ENCODE measurements around the gene SEZ6L2.
"Not testable (repeated sequence)": the region's sequence is repeated elsewhere in the genome, so short reads cannot be mapped to it uniquely, and the experiment has no call there.

The SEZ6L2 gene

GRCh38 chr16:29899516-29900101 is at the start of gene SEZ6L2:
Gene SEZ6L2, minus strand, starts transcription at chr16:29899550. Its CDS starts 531 bp downstream, at chr16:29899019.
- Histone ChIP-seq H3K4me3 (ENCODE audit: low read depth in 1 of 5, low read length in 5 of 5) (peak within 1 kb of the TSS; percentile 50 to 62 (median 56)), H3K9ac (ENCODE audit: low read length in 5 of 5) (no peak within 1 kb of the TSS), H3K27me3 (ENCODE audit: control insufficient read depth in 5 of 5, insufficient read depth in 4 of 5, low read length in 5 of 5) (peaks cover 8 to 25% (median 19%) of the 10 kb centered on the region in 5 donors), H3K4me1 (ENCODE audit: control insufficient read depth in 5 of 5, insufficient read depth in 5 of 5, low read length in 5 of 5) (peaks cover 0 to 17% (median 11%) of the 10 kb centered on the region in 5 donors), H3K27ac (ENCODE audit: low read depth, low read length) (no peak within 1 kb of the TSS), H3K36me3 (ENCODE audit: control insufficient read depth in 5 of 5, insufficient read depth in 5 of 5, low read length in 5 of 5) (no peaks in the 10 kb centered on the region), H3K9me3 (ENCODE audit: control insufficient read depth in 5 of 5, low read length in 5 of 5) (no peaks in the 10 kb centered on the region)

- Histone ChIP-seq H3K36me3 (ENCODE audit: control insufficient read depth in 5 of 5, insufficient read depth in 5 of 5, low read length in 5 of 5) (no peaks in the 10 kb centered on the region), H3K4me3 (ENCODE audit: low read depth in 1 of 5, low read length in 5 of 5) (no peak overlapping the region), H3K9me3 (ENCODE audit: control insufficient read depth in 5 of 5, low read length in 5 of 5) (no peaks in the 10 kb centered on the region), H3K4me1 (ENCODE audit: control insufficient read depth in 5 of 5, insufficient read depth in 5 of 5, low read length in 5 of 5) (no peaks in the 10 kb centered on the region), H3K27ac (ENCODE audit: low read depth, low read length) (no peak overlapping the region), H3K27me3 (ENCODE audit: control insufficient read depth in 5 of 5, insufficient read depth in 4 of 5, low read length in 5 of 5) (peaks cover 0 to 2% (median 0%) of the 10 kb centered on the region in 5 donors), H3K9ac (ENCODE audit: low read length in 5 of 5) (no peak overlapping the region)
These were observed 48.5 kb upstream of the SEZ6L2 start for GRCh38 chr16:29947897-29948296.

- Histone ChIP-seq H3K9ac (ENCODE audit: low read length in 5 of 5) (no peak overlapping the region), H3K9me3 (ENCODE audit: control insufficient read depth in 5 of 5, low read length in 5 of 5) (no peaks in the 10 kb centered on the region), H3K4me3 (ENCODE audit: low read depth in 1 of 5, low read length in 5 of 5) (no peak overlapping the region), H3K4me1 (ENCODE audit: control insufficient read depth in 5 of 5, insufficient read depth in 5 of 5, low read length in 5 of 5) (no peaks in the 10 kb centered on the region), H3K27me3 (ENCODE audit: control insufficient read depth in 5 of 5, insufficient read depth in 4 of 5, low read length in 5 of 5) (peaks cover 0 to 8% (median 0%) of the 10 kb centered on the region in 5 donors), H3K36me3 (ENCODE audit: control insufficient read depth in 5 of 5, insufficient read depth in 5 of 5, low read length in 5 of 5) (no peaks in the 10 kb centered on the region), H3K27ac (ENCODE audit: low read depth, low read length) (peak overlapping the region; percentile 46)
These were observed 44.8 kb upstream of the SEZ6L2 start for GRCh38 chr16:29943846-29944799.

GRCh38 chr16:29940656-29941055 is 41.3 kb upstream of the SEZ6L2 start:
- H3K4me1 ChIP-seq (ENCODE audit: control insufficient read depth in 5 of 5, insufficient read depth in 5 of 5, low read length in 5 of 5), result no peaks in the 10 kb centered on the region
- no peak overlapping the region for H3K4me3 ChIP-seq (ENCODE audit: low read depth in 1 of 5, low read length in 5 of 5)
- H3K9me3 ChIP-seq (ENCODE audit: control insufficient read depth in 5 of 5, low read length in 5 of 5), result no peaks in the 10 kb centered on the region
- H3K9ac ChIP-seq (ENCODE audit: low read length in 5 of 5), result no peak overlapping the region
- H3K27ac ChIP-seq (ENCODE audit: low read depth, low read length), result no peak overlapping the region
- no peaks in the 10 kb centered on the region for H3K36me3 ChIP-seq (ENCODE audit: control insufficient read depth in 5 of 5, insufficient read depth in 5 of 5, low read length in 5 of 5)
- H3K27me3 ChIP-seq (ENCODE audit: control insufficient read depth in 5 of 5, insufficient read depth in 4 of 5, low read length in 5 of 5), result peaks cover 0 to 8% (median 0%) of the 10 kb centered on the region in 5 donors

- not testable (repeated sequence) for H3K4me3 ChIP-seq (ENCODE audit: low read depth in 1 of 5, low read length in 5 of 5); H3K9me3 ChIP-seq (ENCODE audit: control insufficient read depth in 5 of 5, low read length in 5 of 5); H3K9ac ChIP-seq (ENCODE audit: low read length in 5 of 5); H3K27ac ChIP-seq (ENCODE audit: low read depth, low read length); H3K27me3 ChIP-seq (ENCODE audit: control insufficient read depth in 5 of 5, insufficient read depth in 4 of 5, low read length in 5 of 5); H3K36me3 ChIP-seq (ENCODE audit: control insufficient read depth in 5 of 5, insufficient read depth in 5 of 5, low read length in 5 of 5); H3K4me1 ChIP-seq (ENCODE audit: control insufficient read depth in 5 of 5, insufficient read depth in 5 of 5, low read length in 5 of 5)
These were observed 32.4 kb upstream of the SEZ6L2 start for GRCh38 chr16:29931750-29932149.

GRCh38 chr16:29927070-29927905 is 27.9 kb upstream of the SEZ6L2 start:
- Histone ChIP-seq H3K4me3 (ENCODE audit: low read depth in 1 of 5, low read length in 5 of 5) (peak overlapping the region; percentile 84 to 96 (median 89)), H3K9me3 (ENCODE audit: control insufficient read depth in 5 of 5, low read length in 5 of 5) (no peaks in the 10 kb centered on the region), H3K27me3 (ENCODE audit: control insufficient read depth in 5 of 5, insufficient read depth in 4 of 5, low read length in 5 of 5) (no peaks in the 10 kb centered on the region), H3K9ac (ENCODE audit: low read length in 5 of 5) (peak overlapping the region; percentile 69 to 94 (median 81)), H3K4me1 (ENCODE audit: control insufficient read depth in 5 of 5, insufficient read depth in 5 of 5, low read length in 5 of 5) (peaks cover 11 to 22% (median 19%) of the 10 kb centered on the region in 5 donors), H3K27ac (ENCODE audit: low read depth, low read length) (peak overlapping the region; percentile 81), H3K36me3 (ENCODE audit: control insufficient read depth in 5 of 5, insufficient read depth in 5 of 5, low read length in 5 of 5) (peaks cover 0 to 8% (median 6%) of the 10 kb centered on the region in 5 donors)

- H3K36me3 ChIP-seq (ENCODE audit: control insufficient read depth in 5 of 5, insufficient read depth in 5 of 5, low read length in 5 of 5), result peaks cover 0 to 13% (median 6%) of the 10 kb centered on the region in 5 donors
- H3K9ac ChIP-seq (ENCODE audit: low read length in 5 of 5), result peak overlapping the region; percentile 69 to 94 (median 81)
- peak overlapping the region; percentile 84 to 96 (median 89) for H3K4me3 ChIP-seq (ENCODE audit: low read depth in 1 of 5, low read length in 5 of 5)
- peak overlapping the region; percentile 81 for H3K27ac ChIP-seq (ENCODE audit: low read depth, low read length)
- no peaks in the 10 kb centered on the region for H3K9me3 ChIP-seq (ENCODE audit: control insufficient read depth in 5 of 5, low read length in 5 of 5)
- no peaks in the 10 kb centered on the region for H3K27me3 ChIP-seq (ENCODE audit: control insufficient read depth in 5 of 5, insufficient read depth in 4 of 5, low read length in 5 of 5)
- H3K4me1 ChIP-seq (ENCODE audit: control insufficient read depth in 5 of 5, insufficient read depth in 5 of 5, low read length in 5 of 5), result peaks cover 11 to 22% (median 19%) of the 10 kb centered on the region in 5 donors
These were observed 27.3 kb upstream of the SEZ6L2 start for GRCh38 chr16:29926711-29927052.

GRCh38 chr16:29925781-29926710 is 26.7 kb upstream of the SEZ6L2 start, which contains the start of gene KCTD13:
Gene KCTD13, minus strand, starts transcription at chr16:29926226. Its CDS starts 193 bp downstream, at chr16:29926033.
- Histone ChIP-seq H3K4me1 (ENCODE audit: control insufficient read depth in 5 of 5, insufficient read depth in 5 of 5, low read length in 5 of 5) (peaks cover 11 to 22% (median 19%) of the 10 kb centered on the region in 5 donors), H3K4me3 (ENCODE audit: low read depth in 1 of 5, low read length in 5 of 5) (peak within 1 kb of the TSS; percentile 84 to 96 (median 90)), H3K27me3 (ENCODE audit: control insufficient read depth in 5 of 5, insufficient read depth in 4 of 5, low read length in 5 of 5) (no peaks in the 10 kb centered on the region), H3K9me3 (ENCODE audit: control insufficient read depth in 5 of 5, low read length in 5 of 5) (no peaks in the 10 kb centered on the region), H3K27ac (ENCODE audit: low read depth, low read length) (peak within 1 kb of the TSS; percentile 81), H3K9ac (ENCODE audit: low read length in 5 of 5) (peak within 1 kb of the TSS; percentile 77 to 94 (median 82)), H3K36me3 (ENCODE audit: control insufficient read depth in 5 of 5, insufficient read depth in 5 of 5, low read length in 5 of 5) (peaks cover under 1 to 19% (median 9%) of the 10 kb centered on the region in 5 donors)

All from subcutaneous abdominal adipose tissue (tissue), 5 donors.